B cell (primary cell): ENCODE results near the gene EEFSEC.

Experiments used
- CTCF ChIP-seq: fragments of 200-600 bp; IDR thresholded peaks from one replicate; pipeline ENCODE4 v1.8.0; 2022; ENCODE audit warnings: antibody characterized with exemption, mild to moderate bottlenecking
- EZH2 ChIP-seq: IDR thresholded peaks from 2 replicates; pipeline ENCODE4 v1.6.1; 2012; ENCODE audit warnings: borderline replicate concordance, low read depth, mild to moderate bottlenecking, moderate library complexity, low read length; ENCODE audit not compliant: insufficient read depth, poor library complexity, severe bottlenecking

GRCh38 chr3:128243602-128244504, 90.6 kb downstream of the EEFSEC start:
- TF ChIP-seq CTCF (no peak), EZH2 (no peak)
